GM19467 (cell line): ENCODE results near the gene STAC.

ENCODE experiments used
- ATAC-seq: cut with Tn5 transposase; IDR thresholded peaks from one replicate; pipeline ENCODE4 v1.9.1; 2021; ENCODE audit warnings: mild to moderate bottlenecking, moderate library complexity; ENCODE audit not compliant: unreplicated experiment

The STAC gene

DNA sequence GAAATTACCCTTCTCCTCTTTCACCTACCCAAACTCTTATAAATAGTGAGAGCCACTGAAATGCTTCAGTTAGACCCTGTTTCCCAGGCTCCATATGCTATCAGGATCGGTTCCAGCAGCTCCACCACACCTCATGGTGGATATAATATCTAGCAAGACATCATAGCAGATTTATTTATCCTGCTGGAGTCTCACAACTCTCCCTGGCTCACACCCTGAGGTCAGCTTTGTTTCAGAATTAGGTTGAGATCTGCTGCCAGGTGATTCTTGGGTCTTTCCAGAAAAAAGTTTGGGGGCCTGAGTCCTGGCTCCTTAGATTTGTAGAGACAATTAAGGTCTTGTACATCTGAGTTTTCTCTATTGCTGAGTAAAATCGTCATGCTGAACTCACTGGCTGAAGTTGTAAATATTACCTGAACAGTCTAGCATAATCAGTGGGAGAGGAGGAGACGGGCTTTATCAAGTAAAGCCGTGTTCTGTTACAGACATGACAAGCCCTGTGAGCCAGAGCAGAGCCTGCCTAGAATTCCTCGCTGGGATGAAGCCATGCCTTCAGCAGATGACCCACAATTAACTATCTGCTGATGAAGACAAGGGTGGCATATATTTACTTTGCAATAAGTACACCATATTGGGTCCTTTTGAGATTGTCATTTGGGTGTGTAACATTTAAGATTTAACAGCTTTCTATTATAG lies 131.6 kb downstream of the STAC start:
- ATAC-seq = no peak

GRCh38 chr3:36512555-36512954 lies 132.3 kb downstream of the STAC start:
- ATAC-seq = no peak

DNA sequence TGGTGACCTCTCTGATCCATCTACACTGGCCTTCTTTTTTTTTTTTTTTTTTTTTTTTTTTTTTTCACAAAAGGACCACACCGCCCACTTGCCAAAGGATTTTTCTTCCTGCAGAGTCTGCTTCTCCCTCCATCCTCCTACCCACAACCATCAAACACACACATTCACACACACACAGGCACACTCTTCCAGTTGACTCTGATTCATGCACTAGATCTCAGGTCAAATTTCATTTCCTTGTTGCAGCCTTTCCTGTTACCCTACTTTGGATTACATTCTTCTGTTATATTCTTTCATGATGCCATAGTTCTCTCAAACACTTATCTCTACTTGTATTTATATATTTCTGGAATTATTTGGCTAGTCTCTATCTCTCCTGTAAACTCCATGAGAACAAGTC lies 133.9 kb downstream of the STAC start:
- ATAC-seq = no peak

DNA sequence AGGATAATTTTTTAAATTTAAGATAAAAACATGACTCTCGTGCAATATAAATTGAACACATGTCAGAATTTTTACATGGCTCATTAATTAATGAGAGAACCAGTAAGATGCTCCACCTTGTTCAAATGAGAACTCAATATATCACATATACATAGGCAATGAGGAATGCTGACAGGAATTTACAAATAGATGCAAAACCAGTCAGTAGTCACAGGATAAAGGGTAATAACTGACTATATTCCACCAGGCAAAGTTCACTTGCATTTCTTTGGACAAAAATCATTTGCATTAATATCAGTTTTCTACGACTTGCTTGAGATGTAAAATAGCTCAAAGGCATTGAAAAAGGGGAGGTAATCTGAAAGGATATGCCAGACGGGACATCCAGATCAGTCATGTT lies 139.4 kb downstream of the STAC start:
- no peak for ATAC-seq

DNA sequence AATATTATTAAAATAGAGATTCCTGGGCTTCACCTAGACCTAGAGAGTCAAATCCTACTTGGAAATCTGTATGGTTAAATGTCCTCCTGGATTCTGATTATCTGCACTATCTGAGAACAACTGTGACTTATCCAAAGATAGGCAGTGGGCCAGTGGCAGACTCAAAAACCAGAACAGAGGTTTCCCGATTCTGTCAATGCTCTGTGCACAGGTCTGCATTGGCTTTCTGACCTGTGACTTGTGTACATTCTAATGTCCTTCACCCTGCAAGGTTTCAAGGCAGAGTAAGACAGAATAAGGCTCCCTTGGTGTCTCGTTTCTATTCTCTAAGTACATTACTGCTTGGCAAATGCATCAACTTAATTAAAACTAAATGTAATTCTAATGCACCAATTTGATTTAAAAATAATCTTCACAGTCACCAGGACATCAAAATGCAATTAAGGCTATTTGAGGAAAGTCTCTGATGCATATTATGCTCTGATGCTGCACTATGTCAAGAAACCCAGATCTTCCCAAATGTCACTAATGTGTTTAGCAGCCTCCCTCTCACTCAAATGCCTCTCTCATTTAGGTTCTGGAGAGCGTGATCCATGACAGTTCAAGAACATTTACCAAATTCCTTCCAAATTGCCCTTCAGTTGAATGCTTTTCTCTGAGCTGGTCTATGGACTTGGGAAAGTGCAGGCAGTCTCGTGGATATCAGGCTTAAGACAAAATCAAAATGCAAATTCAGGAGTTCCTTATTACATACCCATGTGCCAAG lies 140.1 kb downstream of the STAC start:
- no peak for ATAC-seq

- ATAC-seq = no peak
Measured at GRCh38 chr3:36521007-36521379, 140.7 kb downstream of the STAC start.

DNA sequence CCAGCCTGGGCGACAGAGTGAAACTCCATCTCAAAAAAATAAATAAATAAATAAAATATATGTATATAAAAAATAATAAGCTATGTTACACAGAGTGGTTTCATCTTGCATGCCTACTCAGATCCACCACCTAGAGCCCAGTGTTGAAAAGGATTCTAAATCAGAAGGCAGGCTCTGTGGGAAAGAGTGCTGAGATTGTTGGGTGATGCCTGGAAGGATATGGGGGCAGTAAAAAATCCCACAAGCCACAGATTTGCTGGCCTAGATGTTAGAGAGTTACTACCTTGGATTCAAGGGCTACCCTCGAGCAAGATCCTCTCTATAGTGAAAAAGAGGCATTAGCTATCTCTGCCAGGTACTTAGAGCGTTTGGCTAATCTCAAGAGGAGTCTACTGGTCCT lies 144.3 kb downstream of the STAC start:
- no peak for ATAC-seq

DNA sequence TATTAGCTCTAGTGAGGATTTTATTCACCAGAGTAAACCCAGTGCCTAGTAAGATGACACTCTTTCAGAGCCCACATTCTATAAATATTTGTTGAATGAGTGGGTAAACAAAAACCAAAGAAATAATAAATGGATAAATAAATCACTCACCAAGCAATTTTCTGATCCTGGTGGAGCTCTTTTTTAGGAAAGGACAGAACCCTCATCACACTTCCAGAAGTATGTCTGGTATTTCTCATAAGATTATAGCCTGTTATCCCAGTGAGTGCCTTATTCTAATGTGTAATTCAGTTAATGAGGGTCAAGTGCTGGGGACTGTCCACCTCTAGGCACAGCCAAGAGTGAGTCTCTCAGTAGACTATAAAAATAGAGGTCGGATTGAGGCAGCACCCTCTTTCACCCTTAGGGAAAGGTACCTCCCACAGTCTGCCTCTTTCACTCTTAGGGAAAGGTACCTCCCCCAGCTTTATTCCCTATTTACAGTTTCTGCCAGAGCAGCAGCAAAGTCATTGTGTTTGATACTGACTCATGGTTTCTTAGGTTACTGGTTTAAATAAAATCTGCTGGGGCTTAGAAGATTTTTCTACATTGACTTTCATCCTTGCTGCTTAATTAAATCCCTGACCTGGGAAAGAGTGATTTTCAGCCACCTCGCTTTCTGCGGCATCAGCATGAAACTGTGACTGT lies 145.0 kb downstream of the STAC start:
- no peak for ATAC-seq

DNA sequence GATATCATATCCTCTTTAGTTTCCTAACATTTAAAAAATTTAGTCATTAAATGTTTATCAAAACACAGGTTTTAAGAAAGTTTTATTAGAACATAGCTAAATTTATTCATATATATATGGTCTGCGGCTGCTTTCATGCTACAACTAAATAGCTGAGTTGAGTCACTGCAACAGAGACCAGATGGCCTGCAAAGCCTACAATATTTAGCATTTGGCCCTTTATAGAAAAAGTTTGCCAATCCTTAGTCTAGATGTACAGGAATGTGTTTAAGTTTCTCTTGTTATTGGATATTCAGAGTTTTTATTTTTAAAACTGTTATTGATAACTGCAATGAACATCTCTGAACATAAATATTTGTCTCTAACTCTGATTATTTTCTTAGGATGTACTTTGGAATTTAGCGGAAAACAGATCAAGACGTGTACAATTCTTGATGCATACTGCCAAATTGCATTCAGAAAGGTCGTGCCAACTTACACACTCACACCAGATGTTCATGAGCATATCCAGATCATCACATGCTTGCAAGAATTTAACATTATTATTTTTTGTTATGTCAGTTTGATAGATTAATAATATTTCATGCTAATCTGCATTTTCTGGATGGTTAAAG lies 157.9 kb downstream of the STAC start:
- no peak for ATAC-seq

DNA sequence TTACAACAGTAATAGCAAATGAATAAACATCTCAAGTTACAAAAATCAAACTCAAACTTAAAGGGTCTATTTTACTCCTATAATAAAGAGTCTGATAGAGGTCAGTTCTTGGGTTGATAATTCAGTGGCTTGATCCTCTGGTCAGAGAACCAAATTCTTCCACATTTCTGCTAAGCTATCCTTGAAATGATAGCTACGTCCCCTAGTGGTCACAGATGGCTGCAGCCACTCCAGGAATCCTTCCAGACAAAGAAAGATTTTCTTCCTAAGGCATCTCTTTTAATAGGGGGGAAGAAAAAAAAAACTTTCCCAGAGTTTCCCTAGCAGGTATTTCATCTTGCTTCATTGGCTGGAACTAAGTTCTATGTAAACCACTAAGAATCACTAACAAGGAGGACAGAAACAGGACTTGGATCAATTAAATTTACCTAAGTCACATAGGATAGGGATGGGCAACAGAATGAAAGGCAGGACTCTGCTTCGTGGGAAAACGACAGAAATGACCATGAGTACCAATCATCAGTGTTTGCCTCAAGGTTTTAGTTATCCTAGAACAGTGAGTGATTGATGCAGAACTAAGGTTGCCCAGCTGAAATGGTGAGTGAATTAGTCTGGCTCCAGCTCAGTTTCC lies 160.7 kb downstream of the STAC start:
- ATAC-seq = no peak

- no peak for ATAC-seq
Measured at GRCh38 chr3:36542186-36542585, 161.9 kb downstream of the STAC start.

DNA sequence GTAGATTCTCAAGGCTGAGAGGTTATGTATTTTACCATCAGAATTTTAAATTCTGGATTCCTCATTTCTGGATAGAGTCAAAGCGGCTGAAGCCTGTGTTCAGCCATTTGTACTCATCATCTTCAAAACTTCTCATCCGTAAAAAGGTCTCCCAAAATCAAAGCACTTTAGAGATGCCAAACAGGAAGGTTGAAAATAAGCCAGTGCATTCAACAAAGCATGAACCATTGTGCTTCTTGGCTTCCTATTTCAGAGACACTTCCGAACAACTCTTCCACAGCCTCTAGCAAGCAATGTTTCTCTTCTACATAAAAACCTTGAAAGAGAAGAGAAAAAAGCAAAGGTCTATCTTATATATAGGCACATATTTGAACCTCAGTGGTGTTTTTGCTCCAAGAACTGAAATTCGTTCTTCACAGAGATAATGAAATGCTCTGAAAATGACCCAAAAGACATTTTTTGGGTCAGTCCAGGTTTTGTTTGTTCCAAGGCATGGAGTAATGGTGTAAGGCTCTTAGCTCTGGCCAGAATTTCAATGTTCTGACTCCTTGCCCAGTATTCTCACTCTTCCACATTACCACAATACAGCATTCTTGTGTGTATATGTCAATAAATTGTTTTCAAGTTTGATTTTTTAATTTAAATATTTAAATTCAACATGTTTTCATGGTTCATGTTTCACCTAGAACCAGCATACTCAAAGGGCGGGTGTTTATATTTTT lies 163.1 kb downstream of the STAC start:
- ATAC-seq = no peak

GRCh38 chr3:36546226-36546625 lies 165.9 kb downstream of the STAC start:
- no peak for ATAC-seq

- ATAC-seq = no peak
Measured at GRCh38 chr3:36548712-36549111, 168.4 kb downstream of the STAC start.

- ATAC-seq = peak; percentile 94
Measured at GRCh38 chr3:36557021-36557707, 176.9 kb downstream of the STAC start.

DNA sequence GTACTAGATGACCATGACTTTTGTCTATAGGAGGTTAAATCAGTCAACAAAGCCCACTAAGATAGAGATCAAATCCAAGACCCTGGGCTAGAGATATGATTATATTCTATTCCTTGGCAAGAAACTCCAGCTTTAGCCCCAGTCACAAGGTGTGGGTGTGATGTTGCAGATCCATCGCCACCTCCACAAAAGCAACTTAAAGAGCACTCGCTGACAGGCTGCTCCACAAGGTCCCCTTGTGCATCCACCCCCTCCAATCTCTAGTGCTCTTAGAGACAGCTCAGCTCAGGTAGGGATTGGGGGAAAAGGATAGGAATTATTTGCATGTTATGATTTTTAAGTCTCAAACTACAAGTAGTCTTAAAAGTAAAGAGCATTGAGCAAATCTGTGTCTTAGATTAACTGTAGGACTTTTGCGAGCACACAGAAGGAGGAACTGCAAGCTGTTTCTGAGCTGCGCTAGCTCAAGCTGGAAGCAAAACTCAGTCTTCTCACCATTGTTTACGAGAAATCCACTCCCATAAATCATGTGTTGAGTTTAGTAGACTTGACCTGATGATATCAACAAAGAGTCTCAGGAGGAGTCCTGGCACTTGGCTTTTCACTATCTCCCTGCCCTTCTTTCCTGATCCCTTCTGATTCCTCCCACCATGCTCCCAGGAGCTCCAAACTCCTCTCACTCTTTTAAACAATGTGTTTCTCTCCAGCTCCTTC lies 177.6 kb downstream of the STAC start:
- no peak for ATAC-seq

DNA sequence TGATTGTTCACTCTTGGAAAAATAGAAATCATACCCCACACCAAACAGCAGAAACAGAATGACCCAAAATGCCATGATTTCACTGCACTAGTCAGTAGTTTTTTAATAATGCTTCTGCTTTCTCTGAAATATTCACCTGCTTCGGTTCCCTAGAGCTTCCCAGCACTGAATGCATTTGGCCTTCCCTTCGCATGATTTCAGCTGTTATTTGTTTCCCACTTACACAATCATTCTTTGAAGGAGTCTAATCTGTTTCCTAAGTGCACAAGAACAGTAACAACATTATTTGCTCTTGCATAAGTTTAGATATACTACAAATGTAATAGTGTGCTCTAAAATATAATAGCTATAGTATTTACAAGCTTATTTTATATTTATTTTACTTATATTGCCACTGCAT lies 178.7 kb downstream of the STAC start:
- no peak for ATAC-seq

GRCh38 chr3:36560685-36561084 lies 180.4 kb downstream of the STAC start:
- ATAC-seq = no peak

GRCh38 chr3:36561601-36562000 lies 181.3 kb downstream of the STAC start:
- no peak for ATAC-seq
